Measurements from ENCODE around the gene NAA10. TPM values are rescaled to one million over a fixed set of nuclear protein-coding genes. Genes with fewer than 3 reads are reported as not detected.

The NAA10 gene
- total RNA-seq, 3 donors from 2014 or later = 52.2 to 72.3 (median 68.9) TPM

GRCh38 chrX:153965406-153965805, 30.6 kb upstream of the NAA10 start:
- intact Hi-C loops (cut with DNase I, micrococcal nuclease) = no loop called here
- ATAC-seq (no peak), DNase-seq (no peak)
- Histone ChIP-seq H3K36me3 (ENCODE audit: low read depth) (no peaks in the 10 kb centered on the region), H3K4me3 (no peak overlapping the region), H3K9me3 (no peaks in the 10 kb centered on the region), H3K4me1 (ENCODE audit: low read depth) (peaks cover 17% of the 10 kb centered on the region)
- TF ChIP-seq, protein P1, sequence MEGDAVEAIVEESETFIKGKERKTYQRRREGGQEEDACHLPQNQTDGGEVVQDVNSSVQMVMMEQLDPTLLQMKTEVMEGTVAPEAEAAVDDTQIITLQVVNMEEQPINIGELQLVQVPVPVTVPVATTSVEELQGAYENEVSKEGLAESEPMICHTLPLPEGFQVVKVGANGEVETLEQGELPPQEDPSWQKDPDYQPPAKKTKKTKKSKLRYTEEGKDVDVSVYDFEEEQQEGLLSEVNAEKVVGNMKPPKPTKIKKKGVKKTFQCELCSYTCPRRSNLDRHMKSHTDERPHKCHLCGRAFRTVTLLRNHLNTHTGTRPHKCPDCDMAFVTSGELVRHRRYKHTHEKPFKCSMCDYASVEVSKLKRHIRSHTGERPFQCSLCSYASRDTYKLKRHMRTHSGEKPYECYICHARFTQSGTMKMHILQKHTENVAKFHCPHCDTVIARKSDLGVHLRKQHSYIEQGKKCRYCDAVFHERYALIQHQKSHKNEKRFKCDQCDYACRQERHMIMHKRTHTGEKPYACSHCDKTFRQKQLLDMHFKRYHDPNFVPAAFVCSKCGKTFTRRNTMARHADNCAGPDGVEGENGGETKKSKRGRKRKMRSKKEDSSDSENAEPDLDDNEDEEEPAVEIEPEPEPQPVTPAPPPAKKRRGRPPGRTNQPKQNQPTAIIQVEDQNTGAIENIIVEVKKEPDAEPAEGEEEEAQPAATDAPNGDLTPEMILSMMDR (IDR thresholded peaks at IDR 0.05) = no peak

GRCh38 chrX:153964105-153964504, 29.3 kb upstream of the NAA10 start:
- no peak for ATAC-seq
- TF ChIP-seq, protein P1 (IDR thresholded peaks at IDR 0.05) = no peak
- no peaks in the 10 kb centered on the region for H3K9me3 ChIP-seq
- intact Hi-C loops (cut with DNase I, micrococcal nuclease) = no loop called here
- peaks cover 9% of the 10 kb centered on the region for H3K4me1 ChIP-seq (ENCODE audit: low read depth)
- H3K4me3 ChIP-seq = no peak overlapping the region
- H3K36me3 ChIP-seq (ENCODE audit: low read depth) = no peaks in the 10 kb centered on the region
- no peak for DNase-seq

DNA sequence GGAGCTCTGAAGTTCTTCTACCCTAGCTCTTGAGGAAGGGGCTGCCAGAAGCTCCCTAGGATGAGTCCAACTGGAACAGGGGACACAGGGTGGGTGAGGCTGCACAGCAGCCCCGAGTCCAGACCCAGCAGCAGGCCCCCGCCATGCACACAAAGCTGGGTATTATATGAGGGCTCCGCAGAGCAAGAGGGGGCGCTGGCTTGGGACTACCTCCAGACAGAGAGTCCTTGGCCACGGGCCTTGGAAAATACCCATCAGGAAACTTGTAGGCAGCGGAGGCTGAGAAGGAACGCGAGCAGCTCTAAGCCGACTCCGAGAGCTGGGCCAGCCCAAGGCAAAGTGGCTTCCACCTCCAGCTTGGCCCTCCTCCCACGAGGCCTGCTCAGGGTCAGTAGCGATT, 28.7 kb upstream of the NAA10 start:
- TF ChIP-seq, protein P1 (IDR thresholded peaks at IDR 0.05) = no peak

GRCh38 chrX:153961292-153961691, 26.5 kb upstream of the NAA10 start:
- no peaks in the 10 kb centered on the region for H3K36me3 ChIP-seq (ENCODE audit: low read depth)
- H3K9me3 ChIP-seq = no peaks in the 10 kb centered on the region
- intact Hi-C loops (cut with DNase I, micrococcal nuclease) = no loop called here
- H3K4me3 ChIP-seq = no peak overlapping the region
- no peak for DNase-seq
- H3K4me1 ChIP-seq (ENCODE audit: low read depth) = peaks cover 3% of the 10 kb centered on the region
- TF ChIP-seq, protein P1 (IDR thresholded peaks at IDR 0.05) = no peak
- ATAC-seq = no peak

More for the DNA sequence above, 28.7 kb upstream of the NAA10 start:
- Histone ChIP-seq H3K9me3 (no peaks in the 10 kb centered on the region), H3K36me3 (ENCODE audit: low read depth) (no peaks in the 10 kb centered on the region), H3K4me3 (no peak overlapping the region), H3K4me1 (ENCODE audit: low read depth) (peaks cover 5% of the 10 kb centered on the region)
- intact Hi-C loops (cut with DNase I, micrococcal nuclease) = no loop called here
- DNase-seq (no peak), ATAC-seq (no peak)

- intact Hi-C loops (cut with DNase I, micrococcal nuclease) = no loop called here
- H3K9me3 ChIP-seq = no peaks in the 10 kb centered on the region
- DNase-seq (no peak), ATAC-seq (no peak)
- TF ChIP-seq, protein P1 (IDR thresholded peaks at IDR 0.05) = no peak
- H3K4me1 ChIP-seq (ENCODE audit: low read depth) = no peaks in the 10 kb centered on the region
- no peaks in the 10 kb centered on the region for H3K36me3 ChIP-seq (ENCODE audit: low read depth)
- no peak overlapping the region for H3K4me3 ChIP-seq
Observed at GRCh38 chrX:153960786-153961185, 25.9 kb upstream of the NAA10 start.

GRCh38 chrX:153960077-153960476, 25.2 kb upstream of the NAA10 start:
- no peaks in the 10 kb centered on the region for H3K9me3 ChIP-seq
- no peaks in the 10 kb centered on the region for H3K4me1 ChIP-seq (ENCODE audit: low read depth)
- DNase-seq (no peak), ATAC-seq (no peak)
- H3K4me3 ChIP-seq = no peak overlapping the region
- TF ChIP-seq, protein P1 (IDR thresholded peaks at IDR 0.05) = no peak
- intact Hi-C loops (cut with DNase I, micrococcal nuclease) = no loop called here
- no peaks in the 10 kb centered on the region for H3K36me3 ChIP-seq (ENCODE audit: low read depth)
